HepG2 (cell line): ENCODE measurements around the gene SPG7.

Source experiments
- CC2D1A ChIP-seq: sonication (generic); formaldehyde crosslinking; IDR thresholded peaks from 2 replicates; pipeline ENCODE4 v1.8.1; 2023; ENCODE audit warnings: mild to moderate bottlenecking, missing genetic modification reagents
- CHD2 ChIP-seq: IDR thresholded peaks from 2 replicates; pipeline ENCODE4 v1.6.1; 2011; ENCODE audit warnings: low read depth, low read length, improper control_type of control experiment
- DNMT1 ChIP-seq: sonication (generic); formaldehyde crosslinking; IDR thresholded peaks from 2 replicates; pipeline ENCODE4 v1.5.1; 2020; ENCODE audit warnings: mild to moderate bottlenecking, missing genetic modification reagents
- HDAC2 ChIP-seq: sonication (generic); formaldehyde crosslinking; IDR thresholded peaks from 2 replicates; pipeline ENCODE4 v1.4.0; 2020; ENCODE audit warnings: missing genetic modification reagents
- POLR2AphosphoS5 ChIP-seq: IDR thresholded peaks from 2 replicates; pipeline ENCODE4 v1.6.1; 2012; ENCODE audit warnings: low read depth, low read length
- TCF7 ChIP-seq: sonication (generic); IDR thresholded peaks from 2 replicates; pipeline ENCODE4 v1.6.1; 2016; ENCODE audit warnings: antibody characterized with exemption, low read depth
- ZBTB7A ChIP-seq: sonication (generic); formaldehyde crosslinking; IDR thresholded peaks from 2 replicates; pipeline ENCODE4 v1.8.0; 2022; ENCODE audit warnings: mild to moderate bottlenecking, missing genetic modification reagents
- ZNF607 ChIP-seq: sonication (generic); formaldehyde crosslinking; IDR thresholded peaks from 2 replicates; pipeline ENCODE4 v1.5.1; 2020; ENCODE audit warnings: missing genetic modification reagents, mild to moderate bottlenecking, borderline replicate concordance
- ZSCAN20 ChIP-seq: sonication (generic); formaldehyde crosslinking; IDR thresholded peaks from 2 replicates; pipeline ENCODE4 v1.4.0; 2020; ENCODE audit warnings: missing genetic modification reagents, mild to moderate bottlenecking, borderline replicate concordance
- TF ChIP-seq, protein P1 (sequence below): sonication (generic); formaldehyde crosslinking; IDR thresholded peaks from 2 replicates; pipeline ENCODE4 v1.4.0; 2020; ENCODE audit warnings: missing genetic modification reagents
- TF ChIP-seq, protein P2 (sequence below): sonication (generic); formaldehyde crosslinking; IDR thresholded peaks from 2 replicates; pipeline ENCODE4 v1.5.0; 2020; ENCODE audit warnings: mild to moderate bottlenecking, missing genetic modification reagents, moderate library complexity
- TF ChIP-seq, protein P3 (sequence below): sonication (generic); formaldehyde crosslinking; IDR thresholded peaks from 2 replicates; pipeline ENCODE4 v1.4.0; 2020; ENCODE audit warnings: missing genetic modification reagents

DNA sequence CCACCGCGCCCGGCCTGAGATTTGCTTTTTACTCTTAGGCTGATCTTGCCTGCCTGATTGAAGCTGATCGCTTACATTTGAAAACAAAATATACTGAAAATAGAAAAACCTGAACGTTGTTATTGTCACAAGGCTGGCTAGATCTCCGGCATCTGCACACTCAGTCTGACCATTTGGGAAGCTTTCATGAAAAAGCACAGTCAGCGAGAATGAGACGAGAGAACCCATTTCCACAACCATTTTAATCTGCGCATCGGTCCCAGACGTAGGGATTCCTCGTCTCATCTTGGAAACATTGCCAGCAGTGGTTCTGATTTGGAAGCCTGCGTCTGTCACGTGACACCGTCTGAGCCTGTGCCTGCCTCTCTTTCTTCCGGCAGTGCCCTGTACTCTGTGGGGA, 20.9 kb downstream of the SPG7 start:
- TF ChIP-seq ZSCAN20 (CRISPR knock-in tag) (no peak), CC2D1A (CRISPR knock-in tag) (no peak), DNMT1 (no peak), POLR2AphosphoS5 (no peak), ZNF607 (CRISPR knock-in tag) (no peak), HDAC2 (CRISPR knock-in tag) (no peak), ZBTB7A (CRISPR knock-in tag) (no peak), CHD2 (no peak), TCF7 (no peak)
- TF ChIP-seq, protein P1, sequence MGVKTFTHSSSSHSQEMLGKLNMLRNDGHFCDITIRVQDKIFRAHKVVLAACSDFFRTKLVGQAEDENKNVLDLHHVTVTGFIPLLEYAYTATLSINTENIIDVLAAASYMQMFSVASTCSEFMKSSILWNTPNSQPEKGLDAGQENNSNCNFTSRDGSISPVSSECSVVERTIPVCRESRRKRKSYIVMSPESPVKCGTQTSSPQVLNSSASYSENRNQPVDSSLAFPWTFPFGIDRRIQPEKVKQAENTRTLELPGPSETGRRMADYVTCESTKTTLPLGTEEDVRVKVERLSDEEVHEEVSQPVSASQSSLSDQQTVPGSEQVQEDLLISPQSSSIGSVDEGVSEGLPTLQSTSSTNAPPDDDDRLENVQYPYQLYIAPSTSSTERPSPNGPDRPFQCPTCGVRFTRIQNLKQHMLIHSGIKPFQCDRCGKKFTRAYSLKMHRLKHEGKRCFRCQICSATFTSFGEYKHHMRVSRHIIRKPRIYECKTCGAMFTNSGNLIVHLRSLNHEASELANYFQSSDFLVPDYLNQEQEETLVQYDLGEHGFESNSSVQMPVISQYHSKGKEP (CRISPR knock-in tag) = no peak
- TF ChIP-seq, protein P2, sequence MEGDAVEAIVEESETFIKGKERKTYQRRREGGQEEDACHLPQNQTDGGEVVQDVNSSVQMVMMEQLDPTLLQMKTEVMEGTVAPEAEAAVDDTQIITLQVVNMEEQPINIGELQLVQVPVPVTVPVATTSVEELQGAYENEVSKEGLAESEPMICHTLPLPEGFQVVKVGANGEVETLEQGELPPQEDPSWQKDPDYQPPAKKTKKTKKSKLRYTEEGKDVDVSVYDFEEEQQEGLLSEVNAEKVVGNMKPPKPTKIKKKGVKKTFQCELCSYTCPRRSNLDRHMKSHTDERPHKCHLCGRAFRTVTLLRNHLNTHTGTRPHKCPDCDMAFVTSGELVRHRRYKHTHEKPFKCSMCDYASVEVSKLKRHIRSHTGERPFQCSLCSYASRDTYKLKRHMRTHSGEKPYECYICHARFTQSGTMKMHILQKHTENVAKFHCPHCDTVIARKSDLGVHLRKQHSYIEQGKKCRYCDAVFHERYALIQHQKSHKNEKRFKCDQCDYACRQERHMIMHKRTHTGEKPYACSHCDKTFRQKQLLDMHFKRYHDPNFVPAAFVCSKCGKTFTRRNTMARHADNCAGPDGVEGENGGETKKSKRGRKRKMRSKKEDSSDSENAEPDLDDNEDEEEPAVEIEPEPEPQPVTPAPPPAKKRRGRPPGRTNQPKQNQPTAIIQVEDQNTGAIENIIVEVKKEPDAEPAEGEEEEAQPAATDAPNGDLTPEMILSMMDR = no peak
- TF ChIP-seq, protein P3, sequence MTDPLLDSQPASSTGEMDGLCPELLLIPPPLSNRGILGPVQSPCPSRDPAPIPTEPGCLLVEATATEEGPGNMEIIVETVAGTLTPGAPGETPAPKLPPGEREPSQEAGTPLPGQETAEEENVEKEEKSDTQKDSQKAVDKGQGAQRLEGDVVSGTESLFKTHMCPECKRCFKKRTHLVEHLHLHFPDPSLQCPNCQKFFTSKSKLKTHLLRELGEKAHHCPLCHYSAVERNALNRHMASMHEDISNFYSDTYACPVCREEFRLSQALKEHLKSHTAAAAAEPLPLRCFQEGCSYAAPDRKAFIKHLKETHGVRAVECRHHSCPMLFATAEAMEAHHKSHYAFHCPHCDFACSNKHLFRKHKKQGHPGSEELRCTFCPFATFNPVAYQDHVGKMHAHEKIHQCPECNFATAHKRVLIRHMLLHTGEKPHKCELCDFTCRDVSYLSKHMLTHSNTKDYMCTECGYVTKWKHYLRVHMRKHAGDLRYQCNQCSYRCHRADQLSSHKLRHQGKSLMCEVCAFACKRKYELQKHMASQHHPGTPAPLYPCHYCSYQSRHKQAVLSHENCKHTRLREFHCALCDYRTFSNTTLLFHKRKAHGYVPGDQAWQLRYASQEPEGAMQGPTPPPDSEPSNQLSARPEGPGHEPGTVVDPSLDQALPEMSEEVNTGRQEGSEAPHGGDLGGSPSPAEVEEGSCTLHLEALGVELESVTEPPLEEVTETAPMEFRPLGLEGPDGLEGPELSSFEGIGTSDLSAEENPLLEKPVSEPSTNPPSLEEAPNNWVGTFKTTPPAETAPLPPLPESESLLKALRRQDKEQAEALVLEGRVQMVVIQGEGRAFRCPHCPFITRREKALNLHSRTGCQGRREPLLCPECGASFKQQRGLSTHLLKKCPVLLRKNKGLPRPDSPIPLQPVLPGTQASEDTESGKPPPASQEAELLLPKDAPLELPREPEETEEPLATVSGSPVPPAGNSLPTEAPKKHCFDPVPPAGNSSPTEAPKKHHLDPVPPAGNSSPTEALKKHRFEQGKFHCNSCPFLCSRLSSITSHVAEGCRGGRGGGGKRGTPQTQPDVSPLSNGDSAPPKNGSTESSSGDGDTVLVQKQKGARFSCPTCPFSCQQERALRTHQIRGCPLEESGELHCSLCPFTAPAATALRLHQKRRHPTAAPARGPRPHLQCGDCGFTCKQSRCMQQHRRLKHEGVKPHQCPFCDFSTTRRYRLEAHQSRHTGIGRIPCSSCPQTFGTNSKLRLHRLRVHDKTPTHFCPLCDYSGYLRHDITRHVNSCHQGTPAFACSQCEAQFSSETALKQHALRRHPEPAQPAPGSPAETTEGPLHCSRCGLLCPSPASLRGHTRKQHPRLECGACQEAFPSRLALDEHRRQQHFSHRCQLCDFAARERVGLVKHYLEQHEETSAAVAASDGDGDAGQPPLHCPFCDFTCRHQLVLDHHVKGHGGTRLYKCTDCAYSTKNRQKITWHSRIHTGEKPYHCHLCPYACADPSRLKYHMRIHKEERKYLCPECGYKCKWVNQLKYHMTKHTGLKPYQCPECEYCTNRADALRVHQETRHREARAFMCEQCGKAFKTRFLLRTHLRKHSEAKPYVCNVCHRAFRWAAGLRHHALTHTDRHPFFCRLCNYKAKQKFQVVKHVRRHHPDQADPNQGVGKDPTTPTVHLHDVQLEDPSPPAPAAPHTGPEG = no peak
